ENCODE results near the gene INSYN2B. TPM values are rescaled to one million over a fixed set of nuclear protein-coding genes. Genes with fewer than 3 reads are reported as not detected.

The INSYN2B gene
- total RNA-seq, 3 donors from 2014 or later = not detected

- Mint-ChIP-seq H3K36me3 (ENCODE audit: insufficient read depth) (peaks cover 37% of the 10 kb centered on the region), H3K27me3 (ENCODE audit: low read depth) (no peaks in the 10 kb centered on the region), H3K4me3 (no peak overlapping the region), H3K9me3 (no peaks in the 10 kb centered on the region), H3K4me1 (ENCODE audit: low read depth) (peaks cover 6% of the 10 kb centered on the region)
- ATAC-seq = no peak
- DNase-seq = no peak
These were observed 100.2 kb downstream of the INSYN2B start for GRCh38 chr5:169880012-169880663.

- ATAC-seq = no peak
- Mint-ChIP-seq H3K27me3 (ENCODE audit: low read depth) (no peaks in the 10 kb centered on the region), H3K4me1 (ENCODE audit: low read depth) (peaks cover 3% of the 10 kb centered on the region), H3K9me3 (no peaks in the 10 kb centered on the region), H3K4me3 (no peak overlapping the region), H3K36me3 (ENCODE audit: insufficient read depth) (peaks cover 27% of the 10 kb centered on the region)
- DNase-seq = no peak
These were observed 103.9 kb downstream of the INSYN2B start for GRCh38 chr5:169876386-169876785.

GRCh38 chr5:169875731-169876130 is 104.6 kb downstream of the INSYN2B start:
- H3K27me3 Mint-ChIP-seq (ENCODE audit: low read depth) = no peaks in the 10 kb centered on the region
- no peaks in the 10 kb centered on the region for H3K9me3 Mint-ChIP-seq
- H3K36me3 Mint-ChIP-seq (ENCODE audit: insufficient read depth) = peaks cover 32% of the 10 kb centered on the region
- no peak for DNase-seq
- peaks cover 3% of the 10 kb centered on the region for H3K4me1 Mint-ChIP-seq (ENCODE audit: low read depth)
- no peak for ATAC-seq
- no peak overlapping the region for H3K4me3 Mint-ChIP-seq

GRCh38 chr5:169875091-169875728 is 105.1 kb downstream of the INSYN2B start:
- H3K4me3 Mint-ChIP-seq = no peak overlapping the region
- no peak for DNase-seq
- ATAC-seq = no peak
- H3K4me1 Mint-ChIP-seq (ENCODE audit: low read depth) = peaks cover 3% of the 10 kb centered on the region
- no peaks in the 10 kb centered on the region for H3K9me3 Mint-ChIP-seq
- H3K27me3 Mint-ChIP-seq (ENCODE audit: low read depth) = no peaks in the 10 kb centered on the region
- peaks cover 33% of the 10 kb centered on the region for H3K36me3 Mint-ChIP-seq (ENCODE audit: insufficient read depth)

GRCh38 chr5:169874621-169875020 is 105.7 kb downstream of the INSYN2B start:
- H3K36me3 Mint-ChIP-seq (ENCODE audit: insufficient read depth) = peaks cover 39% of the 10 kb centered on the region
- DNase-seq (no peak), ATAC-seq (no peak)
- no peaks in the 10 kb centered on the region for H3K9me3 Mint-ChIP-seq
- no peak overlapping the region for H3K4me3 Mint-ChIP-seq
- H3K27me3 Mint-ChIP-seq (ENCODE audit: low read depth) = no peaks in the 10 kb centered on the region
- peaks cover 3% of the 10 kb centered on the region for H3K4me1 Mint-ChIP-seq (ENCODE audit: low read depth)

GRCh38 chr5:169873642-169874041 is 106.7 kb downstream of the INSYN2B start:
- Mint-ChIP-seq H3K27me3 (ENCODE audit: low read depth) (no peaks in the 10 kb centered on the region), H3K4me1 (ENCODE audit: low read depth) (no peaks in the 10 kb centered on the region), H3K4me3 (no peak overlapping the region), H3K36me3 (ENCODE audit: insufficient read depth) (peaks cover 40% of the 10 kb centered on the region), H3K9me3 (no peaks in the 10 kb centered on the region)
- DNase-seq (no peak), ATAC-seq (no peak)

- Mint-ChIP-seq H3K27me3 (ENCODE audit: low read depth) (no peaks in the 10 kb centered on the region), H3K4me1 (ENCODE audit: low read depth) (no peaks in the 10 kb centered on the region), H3K4me3 (no peak overlapping the region), H3K36me3 (ENCODE audit: insufficient read depth) (peaks cover 45% of the 10 kb centered on the region), H3K9me3 (no peaks in the 10 kb centered on the region)
- ATAC-seq = no peak
- DNase-seq = no peak
These were observed 108.3 kb downstream of the INSYN2B start for GRCh38 chr5:169871826-169872490.

GRCh38 chr5:169870211-169870610 is 110.1 kb downstream of the INSYN2B start:
- no peak for ATAC-seq
- Mint-ChIP-seq H3K36me3 (ENCODE audit: insufficient read depth) (peaks cover 46% of the 10 kb centered on the region), H3K4me3 (no peak overlapping the region), H3K27me3 (ENCODE audit: low read depth) (no peaks in the 10 kb centered on the region), H3K9me3 (no peaks in the 10 kb centered on the region), H3K4me1 (ENCODE audit: low read depth) (no peaks in the 10 kb centered on the region)
- no peak for DNase-seq

- no peaks in the 10 kb centered on the region for H3K27me3 Mint-ChIP-seq (ENCODE audit: low read depth)
- no peak for ATAC-seq
- DNase-seq = no peak
- H3K4me3 Mint-ChIP-seq = no peak overlapping the region
- H3K9me3 Mint-ChIP-seq = no peaks in the 10 kb centered on the region
- H3K36me3 Mint-ChIP-seq (ENCODE audit: insufficient read depth) = peaks cover 42% of the 10 kb centered on the region
- H3K4me1 Mint-ChIP-seq (ENCODE audit: low read depth) = no peaks in the 10 kb centered on the region
These were observed 111.2 kb downstream of the INSYN2B start for GRCh38 chr5:169869066-169869465.

- Mint-ChIP-seq H3K4me1 (ENCODE audit: low read depth) (no peaks in the 10 kb centered on the region), H3K27me3 (ENCODE audit: low read depth) (no peaks in the 10 kb centered on the region), H3K36me3 (ENCODE audit: insufficient read depth) (peaks cover 40% of the 10 kb centered on the region), H3K4me3 (no peak overlapping the region), H3K9me3 (no peaks in the 10 kb centered on the region)
- DNase-seq = no peak
- no peak for ATAC-seq
These were observed 112.9 kb downstream of the INSYN2B start for GRCh38 chr5:169867347-169867746.

GRCh38 chr5:169864483-169864882 is 115.8 kb downstream of the INSYN2B start:
- Mint-ChIP-seq H3K27me3 (ENCODE audit: low read depth) (no peaks in the 10 kb centered on the region), H3K36me3 (ENCODE audit: insufficient read depth) (peaks cover 36% of the 10 kb centered on the region), H3K9me3 (no peaks in the 10 kb centered on the region), H3K4me3 (no peak overlapping the region), H3K4me1 (ENCODE audit: low read depth) (peaks cover 6% of the 10 kb centered on the region)
- DNase-seq (no peak), ATAC-seq (no peak)

- no peak for ATAC-seq
- H3K9me3 Mint-ChIP-seq = no peaks in the 10 kb centered on the region
- peaks cover 29% of the 10 kb centered on the region for H3K36me3 Mint-ChIP-seq (ENCODE audit: insufficient read depth)
- H3K27me3 Mint-ChIP-seq (ENCODE audit: low read depth) = no peaks in the 10 kb centered on the region
- no peak for DNase-seq
- H3K4me1 Mint-ChIP-seq (ENCODE audit: low read depth) = peaks cover 16% of the 10 kb centered on the region
- no peak overlapping the region for H3K4me3 Mint-ChIP-seq
These were observed 117.9 kb downstream of the INSYN2B start for GRCh38 chr5:169862391-169862811.

- Mint-ChIP-seq H3K4me1 (ENCODE audit: low read depth) (peaks cover 16% of the 10 kb centered on the region), H3K9me3 (no peaks in the 10 kb centered on the region), H3K36me3 (ENCODE audit: insufficient read depth) (peaks cover 30% of the 10 kb centered on the region), H3K4me3 (no peak overlapping the region), H3K27me3 (ENCODE audit: low read depth) (no peaks in the 10 kb centered on the region)
- ATAC-seq (no peak), DNase-seq (no peak)
These were observed 118.4 kb downstream of the INSYN2B start for GRCh38 chr5:169861934-169862333.

- no peak overlapping the region for H3K4me3 Mint-ChIP-seq
- no peaks in the 10 kb centered on the region for H3K9me3 Mint-ChIP-seq
- peaks cover 16% of the 10 kb centered on the region for H3K4me1 Mint-ChIP-seq (ENCODE audit: low read depth)
- H3K27me3 Mint-ChIP-seq (ENCODE audit: low read depth) = no peaks in the 10 kb centered on the region
- peaks cover 26% of the 10 kb centered on the region for H3K36me3 Mint-ChIP-seq (ENCODE audit: insufficient read depth)
- DNase-seq (no peak), ATAC-seq (no peak)
These were observed 118.9 kb downstream of the INSYN2B start for GRCh38 chr5:169861433-169861832.

GRCh38 chr5:169860585-169860984 is 119.7 kb downstream of the INSYN2B start:
- DNase-seq (no peak), ATAC-seq (no peak)
- Mint-ChIP-seq H3K27me3 (ENCODE audit: low read depth) (no peaks in the 10 kb centered on the region), H3K9me3 (no peaks in the 10 kb centered on the region), H3K4me1 (ENCODE audit: low read depth) (peaks cover 21% of the 10 kb centered on the region), H3K36me3 (ENCODE audit: insufficient read depth) (peaks cover 28% of the 10 kb centered on the region), H3K4me3 (no peak overlapping the region)

Measured in activated T-cell treated with anti-CD3 and anti-CD28 coated beads, Interleukin-2, amount 50 U/mL, for 4 hours (primary cell).